Measurements from ENCODE around the gene SYT15. TPM values are rescaled to one million over a fixed set of nuclear protein-coding genes. Genes with fewer than 3 reads are reported as not detected.

Gene SYT15
- total and polyA plus RNA-seq, 2 donors (not counting 3 experiments of a cell fraction or from before 2014, with no cell fraction given): 0.50 to 0.75 TPM

- Histone ChIP-seq H3K79me2 (ENCODE audit: control insufficient read depth, insufficient read depth, low read length) (no peaks in the 10 kb centered on the region), H2AFZ (ENCODE audit: low read depth, low read length) (no peak overlapping the region), H4K20me1 (replicated peaks; ENCODE audit: control insufficient read depth, extremely low read depth, insufficient read depth, low read length) (no peaks in the 10 kb centered on the region), H3K4me3 (replicated peaks in 1 of 3; ENCODE audit: insufficient read depth in 1 of 3, low read depth in 1 of 3, low read length in 3 of 3) (no peak overlapping the region), H3K9ac (replicated peaks; ENCODE audit: extremely low read depth, insufficient read depth, low read length) (no peak overlapping the region), H3K4me1 (ENCODE audit: control insufficient read depth, extremely low read depth, insufficient read depth, low read length) (no peaks in the 10 kb centered on the region), H3K27me3 (ENCODE audit: control insufficient read depth in 2 of 2, insufficient read depth in 2 of 2, low read length in 2 of 2) (peaks cover 0 to 4% of the 10 kb centered on the region in 2 experiments), H3K36me3 (ENCODE audit: control insufficient read depth in 2 of 2, extremely low read depth in 1 of 2, insufficient read depth in 2 of 2, low read length in 2 of 2) (no peaks in the 10 kb centered on the region), H3K9me1 (replicated peaks; ENCODE audit: control insufficient read depth, extremely low read depth, insufficient read depth, low read length) (no peaks in the 10 kb centered on the region), H3K9me3 (replicated peaks; ENCODE audit: control insufficient read depth, insufficient read depth, low read length) (no peaks in the 10 kb centered on the region), H3K4me2 (ENCODE audit: insufficient read depth, low read length) (no peak overlapping the region), H3K27ac (ENCODE audit: insufficient read depth, low read depth, low read length) (no peak overlapping the region)
- intact Hi-C loops (cut with micrococcal nuclease): no loop called here
- POLR2A ChIA-PET: no interaction called here
- CTCF ChIA-PET: no interaction called here
- no TSS peak for BruUV-seq (replicated peaks)
- dilution Hi-C loops (cut with MboI; ENCODE audit: extremely low pct_ligation_motif_present, low sequenced_read_pairs): no loop called here
- DNase-seq (ENCODE audit: low read depth, low spot score) (no peak), FAIRE-seq (no peak)
- TF ChIP-seq FOS (IDR thresholded peaks at IDR 0.05; ENCODE audit: borderline replicate concordance, insufficient read depth, low read length): no peak
- no peak for TF ChIP-seq GATA2 (IDR thresholded peaks at IDR 0.05; ENCODE audit: insufficient read depth, insufficient read length, low read depth, low read length)
- TF ChIP-seq MAX (IDR thresholded peaks at IDR 0.05; ENCODE audit: insufficient read depth, insufficient read length): no peak
- no peak for TF ChIP-seq EZH2 (IDR thresholded peaks at IDR 0.05; ENCODE audit: borderline replicate concordance, low read depth, low read length, severe bottlenecking)
- no peak for TF ChIP-seq JUN (IDR thresholded peaks at IDR 0.05; ENCODE audit: borderline replicate concordance, insufficient read depth, insufficient read length, low read depth)
- no peak for TF ChIP-seq POLR2AphosphoS5 (IDR thresholded peaks at IDR 0.05; ENCODE audit: insufficient read depth, low read depth, low read length)
- TF ChIP-seq, protein P1, sequence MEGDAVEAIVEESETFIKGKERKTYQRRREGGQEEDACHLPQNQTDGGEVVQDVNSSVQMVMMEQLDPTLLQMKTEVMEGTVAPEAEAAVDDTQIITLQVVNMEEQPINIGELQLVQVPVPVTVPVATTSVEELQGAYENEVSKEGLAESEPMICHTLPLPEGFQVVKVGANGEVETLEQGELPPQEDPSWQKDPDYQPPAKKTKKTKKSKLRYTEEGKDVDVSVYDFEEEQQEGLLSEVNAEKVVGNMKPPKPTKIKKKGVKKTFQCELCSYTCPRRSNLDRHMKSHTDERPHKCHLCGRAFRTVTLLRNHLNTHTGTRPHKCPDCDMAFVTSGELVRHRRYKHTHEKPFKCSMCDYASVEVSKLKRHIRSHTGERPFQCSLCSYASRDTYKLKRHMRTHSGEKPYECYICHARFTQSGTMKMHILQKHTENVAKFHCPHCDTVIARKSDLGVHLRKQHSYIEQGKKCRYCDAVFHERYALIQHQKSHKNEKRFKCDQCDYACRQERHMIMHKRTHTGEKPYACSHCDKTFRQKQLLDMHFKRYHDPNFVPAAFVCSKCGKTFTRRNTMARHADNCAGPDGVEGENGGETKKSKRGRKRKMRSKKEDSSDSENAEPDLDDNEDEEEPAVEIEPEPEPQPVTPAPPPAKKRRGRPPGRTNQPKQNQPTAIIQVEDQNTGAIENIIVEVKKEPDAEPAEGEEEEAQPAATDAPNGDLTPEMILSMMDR (IDR thresholded peaks at IDR 0.05; ENCODE audit: extremely low read depth in 1 of 2, insufficient read depth in 1 of 2, low read depth in 1 of 2, low read length in 2 of 2): no peak
- no peak for TF ChIP-seq POLR2A (IDR thresholded peaks at IDR 0.05; ENCODE audit: low read depth, low read length)
- no peak for TF ChIP-seq MYC (IDR thresholded peaks at IDR 0.05; ENCODE audit: low read depth, low read length)
Measured at GRCh38 chr10:46549171-46550075, 29.5 kb upstream of the SYT15 start.
